H1 (cell line): ENCODE data around the gene ANKFY1. TPM values are rescaled to one million over a fixed set of nuclear protein-coding genes. Genes with fewer than 3 reads are reported as not detected.

Source experiments
- CTCF ChIA-PET: fragments of 300-600 bp; sonication (Branson Sonifier 250); formaldehyde crosslinking; loops from one replicate; lab custom pipeline; 2021; ENCODE audit not compliant: partially characterized antibody; lab: Charles Lee
- POLR2A ChIA-PET: fragments of 300-600 bp; sonication (Branson Sonifier 250); formaldehyde crosslinking; loops from one replicate; lab custom pipeline; 2021; ENCODE audit warnings: inconsistent platforms; ENCODE audit not compliant: partially characterized antibody; lab: Charles Lee
- DNase-seq, 2 experiments: peaks; one replicate each; pipeline versions ENCODE4 v3.0.0 to v3.0.0-alpha.2; 2010 to 2022; ENCODE audit warnings: low spot score in 2 of 2, low read depth in 1 of 2, mixed read lengths in 1 of 2
- FAIRE-seq: peaks from 2 replicates; lab custom pipeline; 2011; peaks lifted over from hg19 to GRCh38; lab: Jason Lieb, UNC
- H2AFZ ChIP-seq: 2 replicates; pipeline ENCODE4 v1.8.1; 2012; ENCODE audit warnings: low read length, inconsistent platforms
- H2AK5ac ChIP-seq: 2 replicates; pipeline ENCODE4 v1.6.1; 2013; ENCODE audit warnings: low read depth, low read length
- H2BK120ac ChIP-seq: replicated peaks from 2 replicates; pipeline ENCODE3; 2013; ENCODE audit warnings: low read depth, low read length, inconsistent platforms
- H2BK12ac ChIP-seq: 2 replicates; pipeline ENCODE4 v1.6.1; 2013; ENCODE audit warnings: low read depth, low read length
- H2BK15ac ChIP-seq: 2 replicates; pipeline ENCODE4 v1.6.1; 2013; ENCODE audit warnings: low read length
- H2BK20ac ChIP-seq: 2 replicates; pipeline ENCODE4 v1.6.1; 2013; ENCODE audit warnings: low read length
- H2BK5ac ChIP-seq: 2 replicates; pipeline ENCODE4 v1.6.1; 2013; ENCODE audit warnings: low read depth, low read length
- H3K14ac ChIP-seq: 2 replicates; pipeline ENCODE4 v1.6.1; 2013; ENCODE audit warnings: inconsistent platforms; ENCODE audit not compliant: insufficient read length
- H3K18ac ChIP-seq: 2 replicates; pipeline ENCODE4 v1.6.1; 2013; ENCODE audit warnings: low read length; ENCODE audit errors: extremely low read depth
- H3K23ac ChIP-seq: 2 replicates; pipeline ENCODE4 v1.6.1; 2013; ENCODE audit warnings: inconsistent platforms; ENCODE audit not compliant: insufficient read length
- H3K23me2 ChIP-seq: 2 replicates; pipeline ENCODE4 v1.6.1; 2013; ENCODE audit warnings: low read depth, low read length
- H3K27ac ChIP-seq: 2 replicates; pipeline ENCODE4 v1.6.1; 2011; ENCODE audit warnings: low read depth, low read length, inconsistent platforms
- H3K27me3 ChIP-seq, 4 experiments: replicated peaks in 1 of 4; 1 replicate in 1 of 4; 2 replicates in 3 of 4; pipeline versions ENCODE4 v1.6.1 to v1.8.1; 2011 to 2013; ENCODE audit warnings: low read length in 3 of 4, mild to moderate bottlenecking in 3 of 4, inconsistent platforms in 2 of 4, mixed read lengths in 2 of 4, moderate library complexity in 1 of 4; ENCODE audit not compliant: control insufficient read depth in 3 of 4, insufficient read depth in 3 of 4; ENCODE audit errors: extremely low read depth in 1 of 4
- H3K36me3 ChIP-seq, 4 experiments: 2 replicates each; pipeline versions ENCODE4 v1.6.1 to v1.8.1; 2011 to 2013; ENCODE audit warnings: mild to moderate bottlenecking in 4 of 4, low read length in 3 of 4, moderate library complexity in 2 of 4, control low read depth in 1 of 4, inconsistent platforms in 1 of 4; ENCODE audit not compliant: insufficient read depth in 4 of 4, control insufficient read depth in 2 of 4
- H3K4ac ChIP-seq: replicated peaks from 2 replicates; pipeline ENCODE3; 2013; ENCODE audit warnings: low read length, low read depth, mixed read lengths, inconsistent platforms; ENCODE audit not compliant: insufficient read length
- H3K4me1 ChIP-seq, 4 experiments: replicated peaks in 1 of 4; 1 replicate in 1 of 4; 2 replicates in 3 of 4; pipeline versions ENCODE4 v1.6.1 to v1.8.1; 2011 to 2013; ENCODE audit warnings: low read length in 3 of 4, inconsistent platforms in 2 of 4, mixed read lengths in 1 of 4; ENCODE audit not compliant: insufficient read depth in 4 of 4, control insufficient read depth in 3 of 4
- H3K4me2 ChIP-seq, 2 experiments: 2 replicates each; pipeline versions ENCODE4 v1.6.1 to v1.8.1; 2011 to 2013; ENCODE audit warnings: low read depth in 2 of 2, low read length in 2 of 2, control low read depth in 1 of 2, inconsistent platforms in 1 of 2, mild to moderate bottlenecking in 1 of 2; ENCODE audit not compliant: insufficient read depth in 1 of 2
- H3K4me3 ChIP-seq, 4 experiments: fragments of 200-600, 300-600 bp in 1 of 4; sonication (generic), shearing (Covaris generic), sonication (Bioruptor Twin) in 1 of 4; 2 replicates each; pipeline versions ENCODE4 v1.5.1 to v1.8.1; 2011 to 2016; ENCODE audit warnings: low read length in 4 of 4, low read depth in 3 of 4, control low read depth in 2 of 4, inconsistent platforms in 2 of 4, mild to moderate bottlenecking in 2 of 4, mixed read lengths in 1 of 4, moderate library complexity in 1 of 4; ENCODE audit not compliant: insufficient read depth in 2 of 4; ENCODE audit errors: extremely low read depth in 1 of 4
- H3K56ac ChIP-seq: replicated peaks from 2 replicates; pipeline ENCODE3; 2013; ENCODE audit warnings: low read depth, mild to moderate bottlenecking, mixed read lengths, low read length, inconsistent platforms; ENCODE audit not compliant: insufficient read length
- H3K79me1 ChIP-seq: 2 replicates; pipeline ENCODE4 v1.6.1; 2013; ENCODE audit warnings: low read depth, low read length, control low read depth
- H3K79me2 ChIP-seq, 2 experiments: 2 replicates each; pipeline versions ENCODE4 v1.6.1 to v1.8.1; 2012 to 2013; ENCODE audit warnings: low read length in 2 of 2, mild to moderate bottlenecking in 2 of 2, inconsistent platforms in 1 of 2; ENCODE audit not compliant: insufficient read depth in 2 of 2, control insufficient read depth in 1 of 2
- H3K9ac ChIP-seq, 4 experiments: replicated peaks in 1 of 4; 1 replicate in 1 of 4; 2 replicates in 3 of 4; pipeline versions ENCODE4 v1.6.1 to v1.8.1; 2011 to 2013; ENCODE audit warnings: low read depth in 3 of 4, low read length in 3 of 4, control low read depth in 2 of 4, mild to moderate bottlenecking in 2 of 4, moderate library complexity in 2 of 4, inconsistent platforms in 1 of 4; ENCODE audit errors: extremely low read depth in 1 of 4
- H3K9me3 ChIP-seq, 2 experiments: 2 replicates each; pipeline versions ENCODE4 v1.6.1 to v1.8.1; 2012 to 2013; ENCODE audit warnings: mild to moderate bottlenecking in 2 of 2, moderate library complexity in 2 of 2, control low read depth in 1 of 2, inconsistent platforms in 1 of 2, low read depth in 1 of 2, low read length in 1 of 2, mixed read lengths in 1 of 2; ENCODE audit not compliant: insufficient read depth in 2 of 2
- H4K20me1 ChIP-seq, 2 experiments: replicated peaks in 1 of 2; 2 replicates each; pipeline versions ENCODE3 to v1.8.1; 2011 to 2013; ENCODE audit warnings: inconsistent platforms in 2 of 2, low read length in 2 of 2, mild to moderate bottlenecking in 1 of 2; ENCODE audit not compliant: insufficient read depth in 2 of 2, control insufficient read depth in 1 of 2
- H4K5ac ChIP-seq: 2 replicates; pipeline ENCODE4 v1.6.1; 2013; ENCODE audit warnings: low read length, low read depth, mixed read lengths, inconsistent platforms; ENCODE audit not compliant: insufficient read length
- H4K8ac ChIP-seq: 2 replicates; pipeline ENCODE4 v1.8.0; 2013; ENCODE audit warnings: mild to moderate bottlenecking, moderate library complexity, low read length, inconsistent platforms; ENCODE audit not compliant: insufficient read depth; ENCODE audit errors: extremely low read depth
- H4K91ac ChIP-seq: replicated peaks from 2 replicates; pipeline ENCODE3; 2013; ENCODE audit warnings: low read length, mixed read lengths, inconsistent platforms; ENCODE audit not compliant: insufficient read length
- EGR1 ChIP-seq: IDR thresholded peaks from 2 replicates; pipeline ENCODE4 v1.6.1; 2011; ENCODE audit warnings: low read depth, low read length, borderline replicate concordance
- JUND ChIP-seq: IDR thresholded peaks from 2 replicates; pipeline ENCODE4 v1.6.1; 2011; ENCODE audit warnings: mild to moderate bottlenecking, improper control_type of control experiment, low read length
- TEAD4 ChIP-seq: IDR thresholded peaks from 2 replicates; pipeline ENCODE4 v1.6.1; 2012; ENCODE audit warnings: low read depth, low read length, inconsistent platforms, mixed read lengths
- WGBS, 2 experiments: shearing (Covaris generic) in 1 of 2; methylation state at CpG; one replicate each; pipeline versions ENCODE4 v1.1.6 to v1.1.7; 2013 to 2015; ENCODE audit warnings: low lambda C conversion rate in 2 of 2, mixed read lengths in 2 of 2, inconsistent platforms in 1 of 2, low coverage in 1 of 2, missing lambda C conversion rate in 1 of 2; ENCODE audit not compliant: insufficient replicate concordance in 2 of 2, insufficient coverage in 1 of 2, insufficient read length in 1 of 2; ENCODE audit errors: extremely low coverage in 1 of 2, missing lambda C conversion rate in 1 of 2; 5-methylcytosine and 5-hydroxymethylcytosine counted together
- polyA plus RNA-seq, 7 experiments: library from polyadenylated mRNA; depleted of rRNA in 3 of 7; stranded (reverse) in 5 of 7; unstranded in 2 of 7; fragments of >200 nt in 5 of 7; fragments of 200-250 nt in 2 of 7; gene quantifications; 1 replicate in 5 of 7; 2 replicates in 1 of 7; 4 replicates in 1 of 7; pipeline versions ENCODE4 v1.2.1 to v1.2.3, GENCODE V29; 2011 to 2013; ENCODE audit warnings: missing spikeins in 2 of 7, mixed read lengths in 2 of 7
- total RNA-seq: library from RNA; stranded (reverse); fragmentation: NEBNext Ultra II Directional; extraction: Animal tissue kit (Norgen Biotek cat#: 25700); gene quantifications from 2 replicates; pipeline ENCODE4 v1.2.1, GENCODE V29; 2021

The ANKFY1 gene
- total and polyA plus RNA-seq, 2 of the 8 experiments (the other 6 are each of a cell fraction or from before 2014, with no cell fraction given): 28.3 to 45.3 TPM

DNA sequence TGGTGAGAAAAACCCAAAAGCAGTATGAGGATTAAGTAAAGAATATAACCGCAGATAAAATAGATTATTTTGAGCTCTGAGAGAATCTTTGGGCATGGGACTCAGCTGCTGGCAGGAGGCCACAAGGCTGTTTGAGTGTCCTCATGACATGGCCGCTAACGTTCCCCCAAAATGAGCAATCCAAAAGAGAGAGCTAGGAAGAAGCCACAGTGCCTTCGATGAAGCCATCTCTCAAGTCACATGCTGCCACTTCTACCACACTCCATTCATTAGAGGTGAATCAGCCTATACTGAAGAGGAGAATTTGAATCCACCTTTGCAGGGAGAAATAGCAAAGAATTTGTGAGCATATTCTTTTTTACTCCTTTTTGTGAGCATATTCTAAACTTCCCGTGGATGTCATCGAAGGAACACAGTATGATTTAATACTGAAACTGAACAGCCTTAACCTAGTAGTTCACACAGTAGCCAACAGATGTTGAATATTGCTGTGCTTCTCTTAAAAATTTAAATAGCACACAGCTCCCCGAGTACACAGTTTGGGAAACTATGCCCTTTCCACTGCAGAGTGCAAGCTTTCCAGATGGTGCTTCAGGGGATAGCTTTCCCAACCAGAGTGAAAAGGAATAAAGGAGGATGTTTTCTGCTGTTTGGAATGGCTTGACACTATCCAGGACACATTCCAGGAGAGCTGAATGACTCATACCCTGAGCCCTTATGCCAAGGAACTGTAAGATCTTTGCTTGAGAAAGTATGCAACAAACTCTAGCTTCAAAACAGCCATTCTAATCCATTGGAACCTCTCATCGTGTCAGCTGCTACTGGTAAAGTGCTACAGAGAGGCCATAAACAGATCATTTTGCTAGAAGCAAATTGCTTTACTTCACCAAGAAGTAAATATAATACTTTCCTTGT, 33.9 kb downstream of the ANKFY1 start:
- Histone ChIP-seq H2BK12ac (no peak overlapping the region), H3K23ac (no peak overlapping the region), H3K9me3 (no peaks in the 10 kb centered on the region), H3K27ac (no peak overlapping the region), H3K4me2 (no peak overlapping the region), H4K91ac (no peak overlapping the region), H3K79me1 (no peaks in the 10 kb centered on the region), H3K4me1 (no peaks in the 10 kb centered on the region), H3K4ac (no peak overlapping the region), H3K9ac (no peak overlapping the region), H3K27me3 (no peaks in the 10 kb centered on the region), H2BK20ac (no peak overlapping the region), H4K20me1 (no peaks in the 10 kb centered on the region), H2BK5ac (no peak overlapping the region), H3K36me3 (peaks cover 0 to 37% (median 15%) of the 10 kb centered on the region in 4 experiments; a peak in 6 of 8 replicates), H3K79me2 (no peaks in the 10 kb centered on the region), H3K4me3 (no peak overlapping the region), H2AFZ (no peak overlapping the region), H2BK15ac (no peak overlapping the region), H3K23me2 (no peaks in the 10 kb centered on the region), H3K18ac (no peak overlapping the region), H4K5ac (no peak overlapping the region), H2AK5ac (no peak overlapping the region), H3K14ac (no peak overlapping the region), H2BK120ac (no peak overlapping the region), H3K56ac (no peak overlapping the region), H4K8ac (no peak overlapping the region)
- TF ChIP-seq JUND (peak; percentile 82; the same call in 1 of the 2 replicates), EGR1 (no peak), TEAD4 (0 out of 2 replicates have a peak, but pooled peaks have one; percentile 31)
- ChIA-PET CTCF (interaction anchor here (0.7 to 2.3 kb wide), 13 partner anchors 10 to 337 kb away, joined by 3 to 15 read pairs (median 3); no protein-coding TSS in a partner anchor), POLR2A (interaction anchor here (0.6 to 1.6 kb wide), 6 partner anchors 9 to 176 kb away, joined by 3 to 5 read pairs (median 4); partner anchors contain the start of gene UBE2G1)
- DNase-seq (no peak), FAIRE-seq (no peak)
- WGBS, 2 experiments: 91% methylated on average over 8 of the region's 8 CpGs; no CpG with 5 or more reads in 1 of the 2 experiments
